ENCODE data around the gene PIM1.
"Not testable (repeated sequence)": the region's sequence is repeated elsewhere in the genome, so short reads cannot be mapped to it uniquely, and the experiment has no call there.

Gene PIM1

DNA sequence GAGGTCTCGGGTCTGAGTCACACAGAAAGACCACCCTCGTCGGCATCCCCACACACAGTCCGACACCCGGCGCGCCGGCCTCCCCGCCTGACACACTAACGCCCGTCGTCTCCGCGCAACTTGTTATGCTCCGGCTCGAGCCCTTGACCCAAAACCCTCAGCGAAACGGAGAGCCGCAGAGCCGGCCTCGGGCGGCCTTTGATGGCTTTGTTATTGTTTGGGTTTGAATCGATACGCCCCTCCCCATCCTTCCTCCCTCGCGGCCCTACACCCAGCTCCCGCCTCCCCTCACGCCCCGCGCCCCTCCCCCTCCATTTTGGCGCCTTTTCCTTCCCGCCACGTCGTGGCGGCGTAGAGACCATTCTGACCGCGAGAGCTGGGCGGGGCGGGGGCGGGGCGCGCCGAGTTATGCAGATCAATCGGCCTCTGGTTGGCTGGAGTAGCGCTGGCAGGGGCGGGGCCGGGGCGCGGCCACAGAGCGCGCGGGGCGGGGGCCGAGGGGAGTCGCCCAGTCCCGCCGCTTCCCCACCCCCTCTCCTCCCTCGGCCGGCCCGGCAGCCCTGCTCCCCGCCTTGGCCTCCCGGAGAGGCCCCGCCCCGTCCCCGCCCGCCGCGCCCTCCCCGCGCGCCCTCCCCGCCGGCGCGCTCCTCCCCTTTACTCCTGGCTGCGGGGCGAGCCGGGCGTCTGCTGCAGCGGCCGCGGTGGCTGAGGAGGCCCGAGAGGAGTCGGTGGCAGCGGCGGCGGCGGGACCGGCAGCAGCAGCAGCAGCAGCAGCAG lies at the start of gene PIM1:
Gene PIM1 (plus strand): TSS at position 657 of the 777 bp plus-strand sequence. CDS start 424 bp downstream, outside the sequence.
- peak; percentile 99 for DNase-seq

DNA sequence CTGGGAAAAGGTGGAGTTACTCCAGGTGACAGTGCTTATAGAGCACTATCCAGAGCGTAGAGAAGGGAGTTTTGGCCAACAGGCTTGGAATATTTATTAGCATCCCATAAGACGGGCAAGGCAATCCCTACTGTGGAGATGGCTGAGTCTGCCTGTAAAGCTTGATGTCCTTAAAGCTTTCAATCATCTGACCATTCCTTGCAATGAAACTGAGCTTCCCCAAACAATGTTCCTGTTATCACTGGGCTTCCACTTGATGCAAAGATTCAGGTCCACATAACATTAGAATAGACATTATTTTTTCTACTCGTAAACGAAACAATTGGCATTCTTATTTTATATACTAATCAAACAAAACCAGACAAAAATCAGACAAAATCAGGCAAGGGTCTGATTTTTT lies 48.4 kb upstream of the PIM1 start:
- DNase-seq: no peak

GRCh38 chr6:37122861-37123260 lies 47.1 kb upstream of the PIM1 start:
- no peak for DNase-seq

- DNase-seq: no peak
Measured at GRCh38 chr6:37123957-37124729, 45.8 kb upstream of the PIM1 start.

DNA sequence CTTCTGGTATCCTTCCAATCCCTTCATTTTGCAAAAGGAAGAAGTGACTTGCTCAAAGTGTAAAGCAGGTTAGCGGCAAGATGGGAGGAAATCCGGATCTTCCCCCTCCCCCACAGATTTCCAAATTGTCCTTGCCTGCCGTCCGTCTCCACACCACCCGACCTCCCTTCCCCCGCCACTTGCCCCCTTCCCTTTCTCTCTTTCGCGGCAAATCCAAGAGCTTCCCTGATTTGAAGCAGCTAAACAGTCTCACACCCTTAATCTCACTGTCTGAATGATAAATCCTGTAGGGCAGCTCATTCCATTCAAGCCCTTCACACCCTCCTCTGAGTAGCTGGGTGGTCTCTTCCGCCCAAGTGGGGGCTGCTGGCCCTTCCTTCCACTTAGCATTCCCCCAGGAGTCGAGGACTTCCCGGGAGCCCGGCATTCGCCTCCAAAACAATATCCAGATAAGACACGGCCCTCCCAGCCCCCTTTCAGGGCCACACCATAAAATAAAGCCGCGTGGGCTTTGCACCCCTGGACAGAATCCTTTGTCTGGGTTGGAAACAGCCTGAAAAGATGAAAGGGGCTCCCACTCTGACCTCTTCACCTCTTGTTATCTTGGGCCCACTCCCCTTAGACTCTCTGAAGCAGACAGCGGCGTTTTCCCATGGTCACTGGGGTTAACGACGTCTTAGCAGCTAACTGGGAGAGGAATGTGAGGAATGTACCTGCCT lies 44.0 kb upstream of the PIM1 start:
- no peak for DNase-seq

GRCh38 chr6:37126493-37126958 lies 43.4 kb upstream of the PIM1 start:
- no peak for DNase-seq

DNA sequence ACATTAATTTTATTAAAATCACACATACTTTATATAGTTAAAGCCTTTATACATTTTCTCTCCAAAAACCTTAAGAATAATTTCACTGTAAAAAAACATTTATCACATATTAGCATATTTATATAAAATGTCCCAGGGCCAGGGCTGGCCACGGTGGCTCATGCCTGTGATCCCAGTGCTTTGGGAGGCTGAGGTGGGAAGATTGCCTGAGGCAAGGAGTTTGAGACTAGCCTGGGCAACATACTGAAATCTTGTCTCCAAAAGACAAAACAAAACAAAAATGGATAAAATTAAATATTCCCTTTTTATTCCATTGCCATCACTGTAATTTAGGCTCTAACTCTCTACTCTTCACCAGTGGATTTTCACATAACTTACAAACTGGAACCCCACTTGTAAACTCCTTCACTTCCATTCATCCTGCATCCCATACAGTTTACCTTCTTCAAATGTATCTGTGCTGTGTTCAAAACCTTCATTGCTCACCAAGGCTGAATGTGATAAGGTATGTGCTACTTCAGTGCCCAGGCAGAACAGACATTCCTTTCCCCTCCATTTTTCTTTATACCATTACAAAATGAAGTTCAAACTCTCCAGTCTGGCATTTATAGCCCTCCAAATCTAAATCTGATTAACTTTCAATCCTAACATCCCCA lies 42.9 kb upstream of the PIM1 start:
- no peak for DNase-seq

GRCh38 chr6:37127961-37128862 lies 41.7 kb upstream of the PIM1 start:
- no peak for DNase-seq

DNA sequence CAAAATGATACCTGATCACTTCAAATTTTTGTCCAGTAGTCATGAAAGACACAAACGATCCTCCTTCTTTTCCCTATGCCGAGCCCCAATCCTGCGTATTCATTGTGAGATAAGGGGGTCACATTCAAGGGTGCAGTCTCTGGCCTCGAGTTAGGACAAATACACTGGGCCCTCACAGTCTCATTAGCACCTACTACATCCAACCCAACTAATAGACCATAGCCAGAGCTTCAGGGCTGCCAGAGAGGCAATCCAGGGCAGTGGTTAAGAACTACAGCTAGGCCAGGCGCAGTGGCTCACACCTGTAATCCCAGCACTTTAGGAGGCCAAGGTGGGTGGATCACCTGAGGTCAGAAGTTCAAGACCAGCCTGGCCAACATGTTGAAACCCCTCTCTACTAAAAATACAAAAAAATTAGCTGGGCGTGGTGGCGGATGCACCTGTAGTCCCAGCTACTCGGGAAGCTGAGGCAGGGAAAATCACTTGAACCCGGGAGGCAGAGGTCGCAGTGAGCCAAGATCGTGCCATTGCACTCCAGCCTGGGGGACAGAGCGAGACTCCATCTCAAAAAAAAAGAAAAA lies 41.0 kb upstream of the PIM1 start:
- not testable (repeated sequence) for DNase-seq

GRCh38 chr6:37129566-37129965 lies 40.4 kb upstream of the PIM1 start:
- DNase-seq: no peak

DNA sequence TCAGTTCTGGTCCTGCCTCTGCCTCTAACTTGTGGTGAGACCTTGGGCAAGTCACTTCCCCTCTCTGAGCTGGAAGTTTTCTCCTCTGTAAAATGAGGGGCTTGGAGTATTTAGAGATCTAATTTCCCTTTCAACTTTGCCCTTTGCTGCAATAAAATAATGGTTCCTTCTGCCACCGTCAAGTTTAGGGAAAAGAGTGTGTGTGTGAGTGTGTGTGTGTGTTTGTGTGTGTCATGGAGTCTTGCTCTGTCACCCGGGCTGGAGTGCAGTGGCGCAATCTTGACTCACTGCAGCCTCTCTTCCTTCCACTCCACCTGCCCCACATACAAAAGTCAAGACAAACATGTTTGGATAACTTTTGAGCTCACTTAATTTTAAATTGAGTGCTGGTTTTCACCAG lies 39.2 kb upstream of the PIM1 start:
- DNase-seq: peak; percentile 4

DNA sequence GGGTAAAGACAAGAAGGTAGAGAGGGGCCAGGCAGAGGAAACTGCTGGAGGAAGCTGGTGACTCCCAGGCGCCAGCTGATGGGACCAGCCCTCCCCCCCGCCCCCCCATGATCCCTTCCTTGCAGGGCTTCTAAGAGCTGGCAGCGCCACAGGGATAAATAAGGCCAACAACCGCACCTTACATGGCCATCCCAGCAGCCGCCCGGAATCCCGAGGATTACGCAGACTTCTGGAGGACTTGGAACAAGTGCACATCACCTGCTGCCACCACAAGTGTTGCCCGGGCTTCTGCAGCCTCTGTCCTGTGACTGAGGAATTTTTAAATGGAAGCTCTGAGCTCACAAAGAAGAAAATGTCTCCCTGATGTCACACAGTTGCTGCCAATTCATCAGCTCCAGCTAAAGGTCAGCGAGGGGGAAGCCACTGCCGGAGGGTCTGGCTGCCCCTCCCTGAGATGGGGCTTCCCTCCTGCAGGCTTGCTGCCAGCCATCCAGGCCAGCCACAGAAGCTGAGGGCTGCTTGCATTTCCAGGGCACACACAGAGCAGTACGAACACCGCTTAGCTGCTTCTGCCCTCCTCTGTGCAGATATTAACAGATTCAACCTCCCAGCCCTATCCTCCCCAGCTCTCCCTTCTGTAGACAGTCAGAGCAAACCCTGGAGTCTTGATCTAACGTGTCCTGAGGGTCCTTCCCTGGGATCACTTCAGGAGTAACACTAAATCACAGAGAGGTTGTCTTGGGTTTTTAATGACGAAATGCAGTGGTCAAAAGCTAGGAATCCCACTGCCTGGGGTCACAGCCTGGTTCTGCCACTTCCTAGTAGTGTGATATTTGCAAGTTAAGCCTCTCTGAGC lies 38.6 kb upstream of the PIM1 start:
- DNase-seq: no peak

DNA sequence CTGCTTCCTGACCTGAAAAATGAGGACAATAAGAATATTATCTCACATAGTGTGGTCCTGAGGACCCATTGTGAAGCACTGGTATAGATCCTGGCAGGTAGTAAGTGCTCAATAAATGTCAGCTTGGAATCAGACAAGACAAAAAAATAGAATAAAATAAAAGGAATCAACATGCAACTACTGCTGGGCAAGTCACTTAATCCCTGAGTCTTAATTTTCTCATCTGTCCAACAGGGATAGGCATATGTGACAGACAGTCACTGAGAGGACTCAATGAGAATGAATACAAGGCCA lies 38.0 kb upstream of the PIM1 start:
- DNase-seq: no peak

GRCh38 chr6:37134036-37134395 lies 35.9 kb upstream of the PIM1 start:
- DNase-seq: no peak

- peak; percentile 62 for DNase-seq
Measured at GRCh38 chr6:37134396-37135191, 35.4 kb upstream of the PIM1 start.

GRCh38 chr6:37135835-37136694 lies 33.9 kb upstream of the PIM1 start:
- no peak for DNase-seq

DNA sequence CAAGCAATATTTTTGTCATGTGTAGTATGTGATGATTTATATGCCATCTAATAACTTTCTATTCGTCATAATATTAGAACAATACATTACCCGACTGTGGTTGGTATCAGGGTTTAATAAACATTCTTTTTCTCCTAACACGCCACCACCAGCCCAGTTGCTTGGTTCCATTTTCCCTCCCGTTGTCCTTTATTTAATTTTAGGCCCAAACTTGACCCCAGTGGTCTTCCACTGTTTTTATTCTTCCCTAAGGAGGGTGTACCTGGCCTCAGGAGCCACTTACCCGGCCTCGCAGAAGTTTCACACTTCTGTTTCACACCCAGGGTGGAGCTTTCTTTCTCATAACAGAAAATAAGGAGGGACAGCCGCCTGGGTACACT lies 33.1 kb upstream of the PIM1 start:
- DNase-seq: no peak

GRCh38 chr6:37137201-37138090 lies 32.5 kb upstream of the PIM1 start:
- peak; percentile 67 for DNase-seq
